NB4 (cell line): Measurements from ENCODE around the gene ACKR4.

ENCODE experiments used
- MYC ChIP-seq: IDR thresholded peaks from 2 replicates; pipeline ENCODE4 v1.6.1; 2011; ENCODE audit warnings: low read depth, low read length
- POLR2A ChIP-seq: IDR thresholded peaks from 2 replicates; pipeline ENCODE4 v1.6.1; 2011; ENCODE audit warnings: mild to moderate bottlenecking; ENCODE audit not compliant: insufficient read length; ENCODE audit errors: extremely low read depth
- TF ChIP-seq, protein P1 (sequence below): IDR thresholded peaks from one replicate; pipeline ENCODE4 v1.5.1; 2012; ENCODE audit warnings: low read depth, low read length
- TF ChIP-seq, protein P2 (sequence below): IDR thresholded peaks from 2 replicates; pipeline ENCODE4 v1.6.1; 2011; ENCODE audit warnings: low read depth, low read length

DNA sequence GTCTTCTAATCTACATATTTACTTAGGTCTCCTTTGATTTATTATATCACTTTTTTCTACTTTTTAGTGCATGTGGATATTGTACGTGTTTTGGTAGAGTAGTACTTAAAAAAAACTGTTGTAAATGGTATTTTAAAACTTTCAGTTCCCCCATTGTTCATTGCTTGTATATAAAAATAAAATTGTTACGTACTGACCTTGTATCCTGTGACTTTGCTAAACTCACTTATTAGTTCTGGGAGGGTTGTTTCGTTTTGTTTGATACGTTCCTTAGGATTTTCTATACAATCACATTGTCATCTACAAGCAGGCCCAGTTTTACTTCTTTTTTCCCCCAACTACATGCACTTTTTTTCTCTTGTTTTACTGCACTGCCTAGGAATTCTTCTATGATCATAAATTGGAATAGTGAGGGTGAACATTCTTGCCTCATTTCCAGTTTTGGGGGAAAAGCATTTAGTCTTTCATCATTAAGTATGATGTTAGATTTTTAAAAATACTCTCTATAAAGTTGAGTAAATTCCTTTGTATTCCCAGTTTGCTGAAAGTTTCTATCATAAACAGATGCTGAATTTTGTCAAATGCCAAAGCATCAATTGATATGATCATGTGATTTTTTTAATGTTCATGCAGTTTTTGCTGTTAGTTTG, 33.5 kb upstream of the ACKR4 start:
- TF ChIP-seq, protein P1, sequence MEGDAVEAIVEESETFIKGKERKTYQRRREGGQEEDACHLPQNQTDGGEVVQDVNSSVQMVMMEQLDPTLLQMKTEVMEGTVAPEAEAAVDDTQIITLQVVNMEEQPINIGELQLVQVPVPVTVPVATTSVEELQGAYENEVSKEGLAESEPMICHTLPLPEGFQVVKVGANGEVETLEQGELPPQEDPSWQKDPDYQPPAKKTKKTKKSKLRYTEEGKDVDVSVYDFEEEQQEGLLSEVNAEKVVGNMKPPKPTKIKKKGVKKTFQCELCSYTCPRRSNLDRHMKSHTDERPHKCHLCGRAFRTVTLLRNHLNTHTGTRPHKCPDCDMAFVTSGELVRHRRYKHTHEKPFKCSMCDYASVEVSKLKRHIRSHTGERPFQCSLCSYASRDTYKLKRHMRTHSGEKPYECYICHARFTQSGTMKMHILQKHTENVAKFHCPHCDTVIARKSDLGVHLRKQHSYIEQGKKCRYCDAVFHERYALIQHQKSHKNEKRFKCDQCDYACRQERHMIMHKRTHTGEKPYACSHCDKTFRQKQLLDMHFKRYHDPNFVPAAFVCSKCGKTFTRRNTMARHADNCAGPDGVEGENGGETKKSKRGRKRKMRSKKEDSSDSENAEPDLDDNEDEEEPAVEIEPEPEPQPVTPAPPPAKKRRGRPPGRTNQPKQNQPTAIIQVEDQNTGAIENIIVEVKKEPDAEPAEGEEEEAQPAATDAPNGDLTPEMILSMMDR = no peak
- TF ChIP-seq POLR2A (no peak), MYC (no peak)
- TF ChIP-seq, protein P2, sequence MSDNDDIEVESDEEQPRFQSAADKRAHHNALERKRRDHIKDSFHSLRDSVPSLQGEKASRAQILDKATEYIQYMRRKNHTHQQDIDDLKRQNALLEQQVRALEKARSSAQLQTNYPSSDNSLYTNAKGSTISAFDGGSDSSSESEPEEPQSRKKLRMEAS = no peak
